Measurements from ENCODE around the gene ZNRF2. TPM values are rescaled to one million over a fixed set of nuclear protein-coding genes. Genes with fewer than 3 reads are reported as not detected.

ZNRF2 gene
- total RNA-seq, 6 experiments from 2014 or later: 17.1 to 24.0 (median 18.7) TPM

GRCh38 chr7:30329716-30330115 lies 45.3 kb downstream of the ZNRF2 start:
- intact Hi-C loops (cut with DNase I): no loop called here
- no peak overlapping the region for H3K27ac ChIP-seq

GRCh38 chr7:30330134-30331111 lies 46.0 kb downstream of the ZNRF2 start:
- no peak overlapping the region for H3K4me3 ChIP-seq
- no peaks in the 10 kb centered on the region for H3K36me3 ChIP-seq
- TF ChIP-seq CTCF (IDR thresholded peaks at IDR 0.05) (no peak), POLR2A (IDR thresholded peaks at IDR 0.05) (no peak)
- peaks cover 0 to 7% (median 0%) of the 10 kb centered on the region in 4 donors for H3K4me1 ChIP-seq
- 45% methylated on average over 3 of the region's 3 CpGs for WGBS (ENCODE audit: insufficient coverage, low coverage, low lambda C conversion rate, missing lambda C conversion rate)
- ATAC-seq: peak; percentile 26 to 47 (median 38)
- no peak for DNase-seq
- H3K27me3 ChIP-seq: no peaks in the 10 kb centered on the region
- intact Hi-C loops (cut with DNase I): no loop called here
- no peaks in the 10 kb centered on the region for H3K9me3 ChIP-seq
- no peak overlapping the region for H3K27ac ChIP-seq

More at GRCh38 chr7:30329716-30330115, 45.3 kb downstream of the ZNRF2 start:
- Histone ChIP-seq H3K4me3 (no peak overlapping the region), H3K4me1 (peaks cover 0 to 7% (median 0%) of the 10 kb centered on the region in 4 donors), H3K9me3 (no peaks in the 10 kb centered on the region), H3K27me3 (no peaks in the 10 kb centered on the region), H3K36me3 (no peaks in the 10 kb centered on the region)
- WGBS (ENCODE audit: insufficient coverage, low coverage, low lambda C conversion rate, missing lambda C conversion rate): 80% methylated on average over 3 of the region's 3 CpGs
- ATAC-seq (peak in 1 of 4 donors; percentile 27), DNase-seq (no peak)
- TF ChIP-seq POLR2A (IDR thresholded peaks at IDR 0.05) (no peak), CTCF (IDR thresholded peaks at IDR 0.05) (no peak)

GRCh38 chr7:30331338-30331737 lies 46.9 kb downstream of the ZNRF2 start:
- DNase-seq (no peak), ATAC-seq (peak in 1 of 4 donors; percentile 31)
- Histone ChIP-seq H3K27me3 (no peaks in the 10 kb centered on the region), H3K27ac (no peak overlapping the region), H3K9me3 (no peaks in the 10 kb centered on the region), H3K36me3 (no peaks in the 10 kb centered on the region), H3K4me3 (no peak overlapping the region), H3K4me1 (peaks cover 0 to 7% (median 0%) of the 10 kb centered on the region in 4 donors)
- 83% methylated on average over 2 of the region's 2 CpGs for WGBS (ENCODE audit: insufficient coverage, low coverage, low lambda C conversion rate, missing lambda C conversion rate)
- TF ChIP-seq CTCF (IDR thresholded peaks at IDR 0.05) (no peak), POLR2A (IDR thresholded peaks at IDR 0.05) (no peak)
- intact Hi-C loops (cut with DNase I): no loop called here

GRCh38 chr7:30332549-30332948 lies 48.2 kb downstream of the ZNRF2 start:
- Histone ChIP-seq H3K27ac (no peak overlapping the region), H3K9me3 (no peaks in the 10 kb centered on the region), H3K4me1 (peaks cover 0 to 7% (median 0%) of the 10 kb centered on the region in 4 donors), H3K36me3 (no peaks in the 10 kb centered on the region), H3K4me3 (no peak overlapping the region), H3K27me3 (no peaks in the 10 kb centered on the region)
- DNase-seq (no peak), ATAC-seq (no peak)
- intact Hi-C loops (cut with DNase I): no loop called here
- TF ChIP-seq CTCF (IDR thresholded peaks at IDR 0.05) (no peak), POLR2A (IDR thresholded peaks at IDR 0.05) (no peak)
- 100% methylated on average over 2 of the region's 2 CpGs for WGBS (ENCODE audit: insufficient coverage, low coverage, low lambda C conversion rate, missing lambda C conversion rate)
